Body of pancreas (tissue), 4 donors: ENCODE data around the gene CCSER2. TPM values are rescaled to one million over a fixed set of nuclear protein-coding genes. Genes with fewer than 3 reads are reported as not detected.

Experiments used
- ATAC-seq: fragments of 150-250 bp; one replicate; pipeline ENCODE4 v1.9.1; 2016
- DNase-seq, 4 donors: peaks; one replicate each; pipeline ENCODE4 v3.0.0-alpha.2; 2019
- H3K27ac ChIP-seq, 4 donors: fragments of 200-600 bp; sonication (generic); 1 replicate in 3 of 4; 2 replicates in 1 of 4; pipeline versions ENCODE4 v1.5.1 to v1.6.1; 2016 to 2019; ENCODE audit warnings: mild to moderate bottlenecking in 1 of 4, mixed read lengths in 1 of 4, moderate library complexity in 1 of 4
- H3K27me3 ChIP-seq, 2 donors: fragments of 200-600 bp; sonication (generic); one replicate each; pipeline ENCODE4 v1.6.0; 2016; ENCODE audit warnings: mild to moderate bottlenecking in 1 of 2
- H3K36me3 ChIP-seq, 2 donors: fragments of 200-600 bp; sonication (generic); replicated peaks in 1 of 2; 2 replicates each; pipeline ENCODE4 v1.5.1; 2016; ENCODE audit warnings: low read depth in 2 of 2; ENCODE audit not compliant: insufficient read depth in 1 of 2
- H3K4me1 ChIP-seq: fragments of 200-600 bp; sonication (generic); one replicate; pipeline ENCODE4 v1.6.0; 2016
- H3K4me3 ChIP-seq, 2 donors: fragments of 200-600 bp; sonication (generic); 1 replicate in 1 of 2; 2 replicates in 1 of 2; pipeline ENCODE4 v1.5.1; 2016 to 2019
- H3K9me3 ChIP-seq, 3 donors: fragments of 200-600 bp; sonication (generic); 1 replicate in 2 of 3; 2 replicates in 1 of 3; pipeline ENCODE4 v1.5.1; 2016
- POLR2A ChIP-seq, 3 donors: fragments of 450-650 bp; IDR thresholded peaks; one replicate each; pipeline ENCODE4 v1.6.1; 2016; ENCODE audit warnings: antibody characterized with exemption in 3 of 3, mild to moderate bottlenecking in 2 of 3
- WGBS, 2 donors: methylation state at CpG; one replicate each; pipeline ENCODE4 v1.1.5; 2017; 5-methylcytosine and 5-hydroxymethylcytosine counted together
- intact Hi-C: fragments of 100-400 bp; cut with DNase I; formaldehyde crosslinking; loops from one replicate; pipeline ENCODE4 v1.15.1; 2023
- total RNA-seq, 2 donors: library from RNA; depleted of rRNA; stranded (reverse); fragments of >200 nt; gene quantifications; one replicate each; pipeline ENCODE4 v1.1.0, GENCODE V29; 2016
- TF ChIP-seq, protein P1 (sequence below), 7 experiments: fragments of 450-650 bp in 4 of 7; fragments of 200-600 bp in 3 of 7; sonication (generic) in 3 of 7; IDR thresholded peaks; one replicate each; pipeline ENCODE4 v1.5.1; 2016 to 2019; ENCODE audit warnings: antibody characterized with exemption in 7 of 7

The CCSER2 gene
- total RNA-seq, 2 donors from 2014 or later = 14.5 to 20.0 TPM

DNA sequence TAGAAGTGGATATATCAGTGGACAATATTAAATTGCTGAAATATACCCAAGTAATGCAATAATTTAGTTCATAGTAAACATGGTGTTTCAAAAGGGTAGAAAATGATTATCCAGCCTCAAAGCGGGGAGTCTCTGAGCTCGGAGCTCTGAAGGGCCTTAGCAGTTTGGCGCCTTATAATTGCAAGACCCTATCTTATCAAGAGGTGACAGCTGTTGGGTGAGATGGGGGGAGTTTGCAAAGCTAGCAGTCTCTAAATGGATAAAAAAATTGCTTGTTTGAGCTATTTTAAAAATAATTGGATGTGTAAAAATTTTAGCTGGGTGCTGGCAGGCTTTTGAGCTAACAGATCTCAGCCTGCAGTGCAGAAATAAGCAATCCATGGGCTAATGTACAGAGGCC lies 219.2 kb downstream of the CCSER2 start:
- no peak for ATAC-seq
- no peak for TF ChIP-seq POLR2A (IDR thresholded peaks at IDR 0.05)
- TF ChIP-seq, protein P1, sequence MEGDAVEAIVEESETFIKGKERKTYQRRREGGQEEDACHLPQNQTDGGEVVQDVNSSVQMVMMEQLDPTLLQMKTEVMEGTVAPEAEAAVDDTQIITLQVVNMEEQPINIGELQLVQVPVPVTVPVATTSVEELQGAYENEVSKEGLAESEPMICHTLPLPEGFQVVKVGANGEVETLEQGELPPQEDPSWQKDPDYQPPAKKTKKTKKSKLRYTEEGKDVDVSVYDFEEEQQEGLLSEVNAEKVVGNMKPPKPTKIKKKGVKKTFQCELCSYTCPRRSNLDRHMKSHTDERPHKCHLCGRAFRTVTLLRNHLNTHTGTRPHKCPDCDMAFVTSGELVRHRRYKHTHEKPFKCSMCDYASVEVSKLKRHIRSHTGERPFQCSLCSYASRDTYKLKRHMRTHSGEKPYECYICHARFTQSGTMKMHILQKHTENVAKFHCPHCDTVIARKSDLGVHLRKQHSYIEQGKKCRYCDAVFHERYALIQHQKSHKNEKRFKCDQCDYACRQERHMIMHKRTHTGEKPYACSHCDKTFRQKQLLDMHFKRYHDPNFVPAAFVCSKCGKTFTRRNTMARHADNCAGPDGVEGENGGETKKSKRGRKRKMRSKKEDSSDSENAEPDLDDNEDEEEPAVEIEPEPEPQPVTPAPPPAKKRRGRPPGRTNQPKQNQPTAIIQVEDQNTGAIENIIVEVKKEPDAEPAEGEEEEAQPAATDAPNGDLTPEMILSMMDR (IDR thresholded peaks at IDR 0.05) = no peak
- Histone ChIP-seq H3K4me3 (no peak overlapping the region), H3K36me3 (no peaks in the 10 kb centered on the region), H3K9me3 (no peaks in the 10 kb centered on the region), H3K27me3 (no peaks in the 10 kb centered on the region), H3K4me1 (no peaks in the 10 kb centered on the region), H3K27ac (no peak overlapping the region)
- DNase-seq = no peak
- 68 to 78% methylated on average over 3 of the region's 3 CpGs for WGBS, 2 donors
- intact Hi-C loops = no loop called here

GRCh38 chr10:84548869-84549268 lies 220.5 kb downstream of the CCSER2 start:
- TF ChIP-seq POLR2A (IDR thresholded peaks at IDR 0.05) = no peak
- TF ChIP-seq, protein P1 (IDR thresholded peaks at IDR 0.05) = peak in 2 of 7 experiments; percentile 6 to 8
- Histone ChIP-seq H3K4me1 (no peaks in the 10 kb centered on the region), H3K36me3 (no peaks in the 10 kb centered on the region), H3K4me3 (no peak overlapping the region), H3K9me3 (no peaks in the 10 kb centered on the region), H3K27me3 (no peaks in the 10 kb centered on the region), H3K27ac (no peak overlapping the region)
- no peak for DNase-seq
- ATAC-seq = no peak
- intact Hi-C loops = no loop called here
- WGBS, 2 donors = 34 to 42% methylated on average over 5 of the region's 5 CpGs

GRCh38 chr10:84549368-84550165 lies 221.2 kb downstream of the CCSER2 start:
- ATAC-seq = no peak
- Histone ChIP-seq H3K4me1 (no peaks in the 10 kb centered on the region), H3K27me3 (no peaks in the 10 kb centered on the region), H3K9me3 (no peaks in the 10 kb centered on the region), H3K27ac (no peak overlapping the region), H3K4me3 (no peak overlapping the region), H3K36me3 (no peaks in the 10 kb centered on the region)
- no peak for TF ChIP-seq POLR2A (IDR thresholded peaks at IDR 0.05)
- TF ChIP-seq, protein P1 (IDR thresholded peaks at IDR 0.05) = no peak
- intact Hi-C loops = no loop called here
- no peak for DNase-seq
- WGBS, 2 donors = 18 to 22% methylated on average over 11 of the region's 11 CpGs

- intact Hi-C loops = no loop called here
- no peak for ATAC-seq
Observed at GRCh38 chr10:84550756-84551436, 222.5 kb downstream of the CCSER2 start.

More at GRCh38 chr10:84550756-84551436, 222.5 kb downstream of the CCSER2 start:
- Histone ChIP-seq H3K36me3 (no peaks in the 10 kb centered on the region), H3K27ac (no peak overlapping the region), H3K27me3 (no peaks in the 10 kb centered on the region), H3K9me3 (no peaks in the 10 kb centered on the region), H3K4me1 (no peaks in the 10 kb centered on the region), H3K4me3 (no peak overlapping the region)
- no peak for DNase-seq
- TF ChIP-seq, protein P1 (IDR thresholded peaks at IDR 0.05) = no peak
- no peak for TF ChIP-seq POLR2A (IDR thresholded peaks at IDR 0.05)
- 85 to 88% methylated on average over 5 of the region's 5 CpGs for WGBS, 2 donors
